NK-92 (cell line): ENCODE data around the gene SEC31A.

Experiments used
- DNase-seq: peaks from one replicate; lab custom pipeline; 2025; ENCODE audit not compliant: unreplicated experiment; lab: John Stamatoyannopoulos, UW

Gene SEC31A

GRCh38 chr4:82770607-82771006 is 120.3 kb downstream of the SEC31A start:
- DNase-seq: no peak
